Right lobe of liver (tissue), 6 donors: ENCODE results near the gene IGSF21. TPM values are rescaled to one million over a fixed set of nuclear protein-coding genes. Genes with fewer than 3 reads are reported as not detected.

Source experiments
- ATAC-seq, 4 donors: fragments of 200-7000 bp; cut with Tn5 transposase; one replicate each; pipeline ENCODE4 v1.9.1; 2020; ENCODE audit warnings: mild to moderate bottlenecking in 4 of 4, moderate library complexity in 4 of 4
- DNase-seq, 3 donors: peaks; one replicate each; pipeline ENCODE4 v3.0.0-alpha.2; 2020
- H3K27ac ChIP-seq, 3 donors: fragments of 200-600 bp; one replicate each; pipeline ENCODE4 v1.8.0; 2022
- H3K27me3 ChIP-seq, 2 donors: fragments of 200-600 bp; one replicate each; pipeline ENCODE4 v1.8.0; 2022
- H3K36me3 ChIP-seq, 4 donors: fragments of 200-600 bp; sonication (generic) in 1 of 4; one replicate each; pipeline versions ENCODE4 v1.5.1 to v1.8.0; 2017 to 2022; ENCODE audit warnings: control low read depth in 1 of 4
- H3K4me1 ChIP-seq, 4 donors: fragments of 200-600 bp; sonication (generic) in 1 of 4; one replicate each; pipeline versions ENCODE4 v1.5.1 to v1.8.0; 2017 to 2022; ENCODE audit warnings: control low read depth in 1 of 4
- H3K4me3 ChIP-seq, 3 donors: fragments of 200-600 bp; one replicate each; pipeline ENCODE4 v1.8.0; 2022
- H3K9me3 ChIP-seq, 4 donors: fragments of 200-600 bp; sonication (generic) in 1 of 4; one replicate each; pipeline versions ENCODE4 v1.5.1 to v1.8.0; 2017 to 2022; ENCODE audit warnings: control low read depth in 1 of 4
- CTCF ChIP-seq, 4 donors: fragments of 200-600 bp in 3 of 4; fragments of 450-650 bp in 1 of 4; IDR thresholded peaks; one replicate each; pipeline versions ENCODE4 v1.5.1 to v1.8.0; 2016 to 2022; ENCODE audit warnings: antibody characterized with exemption in 4 of 4, mild to moderate bottlenecking in 2 of 4
- POLR2A ChIP-seq: fragments of 450-650 bp; IDR thresholded peaks from one replicate; pipeline ENCODE4 v1.6.1; 2017; ENCODE audit warnings: antibody characterized with exemption, mild to moderate bottlenecking
- WGBS: methylation state at CpG from one replicate; pipeline ENCODE4 v1.1.6; 2018; ENCODE audit warnings: low coverage, low lambda C conversion rate; ENCODE audit not compliant: insufficient coverage; ENCODE audit errors: missing lambda C conversion rate; 5-methylcytosine and 5-hydroxymethylcytosine counted together
- intact Hi-C, 2 donors: fragments of 100-400 bp; cut with DNase I; formaldehyde crosslinking; loops; one replicate each; pipeline versions ENCODE4 v1.11.2 to v1.14.1; 2022
- total RNA-seq, 6 experiments: library from RNA; depleted of rRNA in 2 of 6; stranded (reverse); fragments of >200 nt in 2 of 6; fragmentation: NEBNext Ultra II Directional in 3 of 6; extraction: Animal tissue kit (Norgen Biotek cat#: 25700) in 3 of 6; gene quantifications; one replicate each; pipeline versions ENCODE4 v1.1.0 to v1.2.4, GENCODE V29; 2016 to 2023
- donor health status: DM: no; HTN: yes; CAD: no.
- donor health status: DM: no; HTN: no; CAD: no.
- donor health status: DM: no; HTN: no; CAD: no.
- donor health status: DM: no; HTN: yes; CAD: no.
- donor health status: DM: no; HTN: yes; CAD: no.

Gene IGSF21
- total RNA-seq, 6 experiments from 2014 or later, result 0.34 to 2.0 (median 0.71) TPM

GRCh38 chr1:18192974-18193373 is 85.4 kb downstream of the IGSF21 start:
- intact Hi-C loops, result no loop called here
- H3K9me3 ChIP-seq, result no peaks in the 10 kb centered on the region
- H3K4me1 ChIP-seq, result no peaks in the 10 kb centered on the region
- H3K4me3 ChIP-seq, result no peak overlapping the region
- H3K36me3 ChIP-seq, result no peaks in the 10 kb centered on the region
- ATAC-seq (no peak), DNase-seq (no peak)
- no peaks in the 10 kb centered on the region for H3K27me3 ChIP-seq
- no peak overlapping the region for H3K27ac ChIP-seq
- 46% methylated on average over 2 of the region's 2 CpGs for WGBS
- TF ChIP-seq POLR2A (no peak), CTCF (IDR thresholded peaks at IDR 0.05) (no peak)

- WGBS, result 38% methylated on average over 1 of the region's 3 CpGs
- ATAC-seq, result no peak
- H3K4me1 ChIP-seq, result no peaks in the 10 kb centered on the region
- no peak for TF ChIP-seq CTCF (IDR thresholded peaks at IDR 0.05)
- no peak for TF ChIP-seq POLR2A
- no peak overlapping the region for H3K27ac ChIP-seq
- no peak for DNase-seq
- H3K27me3 ChIP-seq, result no peaks in the 10 kb centered on the region
- no peaks in the 10 kb centered on the region for H3K9me3 ChIP-seq
- no peaks in the 10 kb centered on the region for H3K36me3 ChIP-seq
- no peak overlapping the region for H3K4me3 ChIP-seq
- intact Hi-C loops, result no loop called here
Observed at GRCh38 chr1:18197299-18197698, 89.7 kb downstream of the IGSF21 start.

- Histone ChIP-seq H3K4me1 (no peaks in the 10 kb centered on the region), H3K27ac (no peak overlapping the region), H3K4me3 (no peak overlapping the region), H3K36me3 (no peaks in the 10 kb centered on the region), H3K27me3 (no peaks in the 10 kb centered on the region), H3K9me3 (no peaks in the 10 kb centered on the region)
- no peak for TF ChIP-seq CTCF (IDR thresholded peaks at IDR 0.05)
- no peak for DNase-seq
- 42% methylated on average over 8 of the region's 10 CpGs for WGBS
- intact Hi-C loops, result no loop called here
- ATAC-seq, result no peak
Observed at GRCh38 chr1:18198260-18198659, 90.7 kb downstream of the IGSF21 start.

GRCh38 chr1:18199462-18199861 is 91.9 kb downstream of the IGSF21 start:
- Histone ChIP-seq H3K4me3 (no peak overlapping the region), H3K9me3 (no peaks in the 10 kb centered on the region), H3K4me1 (no peaks in the 10 kb centered on the region), H3K36me3 (no peaks in the 10 kb centered on the region), H3K27ac (no peak overlapping the region), H3K27me3 (no peaks in the 10 kb centered on the region)
- no peak for TF ChIP-seq POLR2A
- TF ChIP-seq CTCF (IDR thresholded peaks at IDR 0.05), result no peak
- ATAC-seq (no peak), DNase-seq (no peak)
- intact Hi-C loops, result no loop called here
- WGBS, result 24% methylated on average over 13 of the region's 14 CpGs

- H3K4me1 ChIP-seq, result no peaks in the 10 kb centered on the region
- no peaks in the 10 kb centered on the region for H3K9me3 ChIP-seq
- no peak for DNase-seq
- no peak for ATAC-seq
- H3K4me3 ChIP-seq, result no peak overlapping the region
- no peaks in the 10 kb centered on the region for H3K27me3 ChIP-seq
- no peak overlapping the region for H3K27ac ChIP-seq
- TF ChIP-seq CTCF (IDR thresholded peaks at IDR 0.05) (no peak), POLR2A (no peak)
- 40% methylated on average over 5 of the region's 8 CpGs for WGBS
- no peaks in the 10 kb centered on the region for H3K36me3 ChIP-seq
- intact Hi-C loops, result no loop called here
Observed at GRCh38 chr1:18200136-18200717, 92.6 kb downstream of the IGSF21 start.
